T-helper 17 cell (primary cell): ENCODE results near the gene BCL2. TPM values are rescaled to one million over a fixed set of nuclear protein-coding genes. Genes with fewer than 3 reads are reported as not detected.
"Not testable (repeated sequence)": the region's sequence is repeated elsewhere in the genome, so short reads cannot be mapped to it uniquely, and the experiment has no call there.

ENCODE experiments used
- ATAC-seq: fragments of 150-1000 bp; cut with Tn5 transposase; 2 replicates; pipeline ENCODE4 v1.10.0; 2021; ENCODE audit warnings: mild to moderate bottlenecking, moderate library complexity
- DNase-seq, 3 donors: peaks; one replicate each; pipeline versions ENCODE4 v3.0.0 to v3.0.0-alpha.2; 2020 to 2021
- H3K9me3 ChIP-seq: one replicate; pipeline ENCODE4 v1.7.0; 2013; ENCODE audit warnings: low read length, mild to moderate bottlenecking; ENCODE audit not compliant: control insufficient read depth, poor library complexity, severe bottlenecking
- H3K27ac Mint-ChIP-seq: one replicate; pipeline ENCODE4 v1.8.0; 2022; ENCODE audit warnings: mild to moderate bottlenecking, moderate library complexity, mixed read lengths
- H3K27me3 Mint-ChIP-seq: one replicate; pipeline ENCODE4 v1.8.0; 2022; ENCODE audit warnings: mixed read lengths
- H3K36me3 Mint-ChIP-seq: one replicate; pipeline ENCODE4 v1.8.0; 2022; ENCODE audit warnings: low read depth, mixed read lengths
- H3K4me1 Mint-ChIP-seq: one replicate; pipeline ENCODE4 v1.8.0; 2022; ENCODE audit warnings: mild to moderate bottlenecking, mixed read lengths
- H3K4me3 Mint-ChIP-seq: one replicate; pipeline ENCODE4 v1.8.0; 2022; ENCODE audit warnings: mild to moderate bottlenecking, moderate library complexity, mixed read lengths
- total RNA-seq, 4 donors: library from RNA in 2 of 4; stranded (reverse) in 2 of 4; gene quantifications; one replicate each; pipeline ENCODE4 v1.2.3 and lab custom pipeline; 2022 to 2026

BCL2 gene
- total RNA-seq, 2 donors from 2014 or later = 134 to 136 TPM

DNA sequence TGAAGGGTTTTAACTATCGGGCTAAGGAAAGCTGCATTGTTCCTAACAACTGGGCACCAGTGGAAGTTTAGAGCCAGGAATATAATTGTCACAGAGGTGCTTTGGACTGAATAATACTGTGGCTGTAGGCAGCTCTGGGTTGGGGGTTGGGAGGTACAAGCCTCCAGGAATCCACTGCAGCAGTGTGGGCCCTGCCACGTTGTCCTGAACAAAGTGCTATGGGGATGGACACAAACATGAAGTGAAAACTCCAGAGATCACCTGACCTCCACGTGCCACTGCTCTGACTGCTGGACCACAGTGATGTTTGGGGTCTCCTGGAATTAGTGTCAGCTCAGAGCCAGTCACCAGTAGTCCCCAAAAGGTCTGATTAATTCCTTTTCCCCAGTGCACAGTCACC lies 110.9 kb downstream of the BCL2 start:
- peak overlapping the region; percentile 88 for H3K4me3 Mint-ChIP-seq
- peaks cover 76% of the 10 kb centered on the region for H3K4me1 Mint-ChIP-seq

GRCh38 chr18:63207835-63208234 lies 111.7 kb downstream of the BCL2 start:
- peaks cover 71% of the 10 kb centered on the region for H3K4me1 Mint-ChIP-seq
- H3K4me3 Mint-ChIP-seq = peak overlapping the region; percentile 88
- peak overlapping the region; percentile 99 for H3K27ac Mint-ChIP-seq
- H3K9me3 ChIP-seq = no peaks in the 10 kb centered on the region
- no peak for ATAC-seq
- H3K27me3 Mint-ChIP-seq = no peaks in the 10 kb centered on the region
- H3K36me3 Mint-ChIP-seq = peaks cover 21% of the 10 kb centered on the region
- DNase-seq = no peak

More for the DNA sequence above, 110.9 kb downstream of the BCL2 start:
- no peaks in the 10 kb centered on the region for H3K27me3 Mint-ChIP-seq
- ATAC-seq (no peak), DNase-seq (no peak)
- no peaks in the 10 kb centered on the region for H3K9me3 ChIP-seq
- peaks cover 22% of the 10 kb centered on the region for H3K36me3 Mint-ChIP-seq
- peak overlapping the region; percentile 99 for H3K27ac Mint-ChIP-seq

- Mint-ChIP-seq H3K27ac (peak overlapping the region; percentile 99), H3K4me1 (peaks cover 74% of the 10 kb centered on the region), H3K36me3 (peaks cover 21% of the 10 kb centered on the region), H3K4me3 (peak overlapping the region; percentile 88), H3K27me3 (no peaks in the 10 kb centered on the region)
- H3K9me3 ChIP-seq = no peaks in the 10 kb centered on the region
- ATAC-seq (peak; percentile 50), DNase-seq (no peak)
Measured at GRCh38 chr18:63207143-63207790, 112.3 kb downstream of the BCL2 start.

GRCh38 chr18:63206433-63207142 lies 113.0 kb downstream of the BCL2 start:
- Mint-ChIP-seq H3K36me3 (peaks cover 21% of the 10 kb centered on the region), H3K4me3 (peak overlapping the region; percentile 88), H3K4me1 (peaks cover 71% of the 10 kb centered on the region), H3K27me3 (no peaks in the 10 kb centered on the region), H3K27ac (peak overlapping the region; percentile 99)
- ATAC-seq (peak; percentile 18), DNase-seq (no peak)
- H3K9me3 ChIP-seq = no peaks in the 10 kb centered on the region

DNA sequence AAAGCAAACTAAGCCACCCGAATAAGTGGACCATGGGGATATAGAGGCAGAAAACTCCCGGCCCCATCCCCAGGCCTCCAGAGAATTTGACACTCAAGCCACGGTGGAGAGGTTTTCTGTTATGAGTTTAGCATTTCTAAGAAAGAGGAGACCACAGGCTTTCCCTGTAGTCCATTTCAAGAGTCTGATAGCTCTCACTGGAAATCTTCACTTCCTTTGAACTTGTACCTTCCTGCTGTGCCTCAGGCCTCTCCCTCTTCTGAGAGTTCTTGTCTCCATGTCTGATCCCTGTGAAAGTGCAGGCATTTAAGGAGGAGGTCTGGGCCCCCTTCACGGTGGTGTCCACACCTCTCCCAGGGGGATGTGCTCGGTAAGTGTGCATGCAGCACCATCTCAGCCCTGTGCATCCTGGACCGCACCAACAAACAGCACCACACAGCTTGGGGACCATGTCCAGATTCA lies 113.7 kb downstream of the BCL2 start:
- peaks cover 66% of the 10 kb centered on the region for H3K4me1 Mint-ChIP-seq
- ATAC-seq (peak; percentile 29), DNase-seq (no peak)
- peak overlapping the region; percentile 88 for H3K4me3 Mint-ChIP-seq
- H3K27ac Mint-ChIP-seq = peak overlapping the region; percentile 99
- H3K36me3 Mint-ChIP-seq = peaks cover 21% of the 10 kb centered on the region
- H3K27me3 Mint-ChIP-seq = no peaks in the 10 kb centered on the region
- H3K9me3 ChIP-seq = no peaks in the 10 kb centered on the region

GRCh38 chr18:63203497-63203896 lies 116.1 kb downstream of the BCL2 start:
- no peak for ATAC-seq

DNA sequence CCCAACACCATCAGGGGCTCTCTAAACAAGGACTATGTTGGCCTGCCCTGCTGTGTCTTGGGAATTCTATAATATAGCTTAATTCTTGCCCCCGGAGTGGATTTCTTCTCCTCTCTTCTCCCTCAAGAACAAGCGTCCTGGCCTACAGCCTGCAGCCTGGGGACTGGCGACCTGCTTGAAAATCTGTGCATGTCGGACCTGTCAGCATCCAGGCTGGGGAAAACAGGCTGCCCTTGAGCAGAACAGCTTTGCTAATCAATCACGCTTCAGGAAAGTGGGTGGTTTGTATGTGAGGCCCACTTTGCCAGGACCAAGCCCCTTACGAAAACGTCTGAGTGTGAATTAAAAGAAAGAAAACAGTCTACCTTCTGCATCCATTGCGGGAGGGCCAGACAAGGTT lies 116.7 kb downstream of the BCL2 start:
- Mint-ChIP-seq H3K36me3 (peaks cover 10% of the 10 kb centered on the region), H3K27me3 (no peaks in the 10 kb centered on the region), H3K27ac (peak overlapping the region; percentile 99), H3K4me3 (peak overlapping the region; percentile 25), H3K4me1 (peaks cover 43% of the 10 kb centered on the region)
- no peaks in the 10 kb centered on the region for H3K9me3 ChIP-seq
- ATAC-seq = no peak
- DNase-seq = no peak

More at GRCh38 chr18:63203497-63203896, 116.1 kb downstream of the BCL2 start:
- H3K27me3 Mint-ChIP-seq = no peaks in the 10 kb centered on the region
- no peak for DNase-seq
- H3K27ac Mint-ChIP-seq = peak overlapping the region; percentile 99
- H3K4me3 Mint-ChIP-seq = no peak overlapping the region
- H3K9me3 ChIP-seq = no peaks in the 10 kb centered on the region
- peaks cover 50% of the 10 kb centered on the region for H3K4me1 Mint-ChIP-seq
- H3K36me3 Mint-ChIP-seq = peaks cover 10% of the 10 kb centered on the region

DNA sequence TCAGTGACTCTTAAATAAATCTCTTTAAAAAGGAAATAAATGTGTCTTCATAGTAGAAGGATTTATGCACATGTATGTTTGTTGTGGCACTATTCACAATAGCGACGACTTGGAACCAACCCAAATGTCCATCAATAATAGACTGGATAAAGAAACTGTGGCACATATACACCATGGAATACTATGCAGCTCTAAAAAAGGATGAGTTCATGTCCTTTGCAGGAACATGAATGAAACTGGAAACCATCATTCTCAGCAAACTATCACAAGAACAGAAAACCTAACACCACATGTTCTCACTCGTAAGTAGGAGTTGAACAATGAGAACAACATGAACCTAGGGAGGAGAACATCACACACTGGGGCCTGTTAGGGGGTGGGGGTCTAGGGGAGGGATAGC lies 118.1 kb downstream of the BCL2 start:
- H3K27ac Mint-ChIP-seq, H3K4me3 Mint-ChIP-seq, DNase-seq, H3K27me3 Mint-ChIP-seq, H3K36me3 Mint-ChIP-seq, H3K9me3 ChIP-seq, ATAC-seq: not testable (repeated sequence)
- peaks cover 37% of the 10 kb centered on the region for H3K4me1 Mint-ChIP-seq

- ATAC-seq (peak; percentile 77), DNase-seq (no peak)
- no peaks in the 10 kb centered on the region for H3K36me3 Mint-ChIP-seq
- no peaks in the 10 kb centered on the region for H3K9me3 ChIP-seq
- no peak overlapping the region for H3K4me3 Mint-ChIP-seq
- H3K27me3 Mint-ChIP-seq = no peaks in the 10 kb centered on the region
- H3K4me1 Mint-ChIP-seq = peaks cover 22% of the 10 kb centered on the region
- no peak overlapping the region for H3K27ac Mint-ChIP-seq
Measured at GRCh38 chr18:63199743-63200241, 119.8 kb downstream of the BCL2 start.

- no peak overlapping the region for H3K4me3 Mint-ChIP-seq
- peaks cover 16% of the 10 kb centered on the region for H3K4me1 Mint-ChIP-seq
- DNase-seq (no peak), ATAC-seq (no peak)
- no peak overlapping the region for H3K27ac Mint-ChIP-seq
- H3K9me3 ChIP-seq = no peaks in the 10 kb centered on the region
- no peaks in the 10 kb centered on the region for H3K36me3 Mint-ChIP-seq
- no peaks in the 10 kb centered on the region for H3K27me3 Mint-ChIP-seq
Measured at GRCh38 chr18:63198868-63199742, 120.5 kb downstream of the BCL2 start.

DNA sequence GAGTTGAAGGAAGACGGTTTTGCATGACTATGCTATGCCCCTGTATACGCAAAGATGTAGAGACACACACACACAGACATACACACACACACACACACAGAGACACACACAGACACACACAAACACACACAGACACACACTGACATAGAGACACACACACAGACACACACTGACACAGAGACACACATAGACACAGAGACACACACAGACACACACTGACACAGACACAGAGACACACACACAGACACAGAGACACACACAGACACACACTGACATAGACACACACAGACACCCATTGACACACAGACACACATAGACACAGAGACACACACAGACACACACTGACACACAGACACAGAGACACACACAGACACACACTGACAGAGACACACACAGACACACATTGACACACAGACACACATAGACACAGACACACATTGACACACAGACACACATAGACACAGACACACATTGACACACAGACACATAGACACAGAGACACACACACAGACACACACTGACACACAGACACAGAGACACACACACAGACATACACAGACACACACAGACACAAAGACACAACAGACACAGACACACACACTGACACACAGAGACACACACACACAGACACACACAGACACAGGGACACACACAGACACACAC lies 121.3 kb downstream of the BCL2 start:
- no peak for DNase-seq
- no peak overlapping the region for H3K27ac Mint-ChIP-seq
- no peaks in the 10 kb centered on the region for H3K9me3 ChIP-seq
- ATAC-seq = no peak
- peaks cover 18% of the 10 kb centered on the region for H3K4me1 Mint-ChIP-seq
- no peak overlapping the region for H3K4me3 Mint-ChIP-seq
- H3K27me3 Mint-ChIP-seq = no peaks in the 10 kb centered on the region
- no peaks in the 10 kb centered on the region for H3K36me3 Mint-ChIP-seq

GRCh38 chr18:63197246-63197869 lies 122.2 kb downstream of the BCL2 start:
- Mint-ChIP-seq H3K4me3 (no peak overlapping the region), H3K4me1 (peaks cover 21% of the 10 kb centered on the region), H3K27me3 (no peaks in the 10 kb centered on the region), H3K36me3 (no peaks in the 10 kb centered on the region), H3K27ac (no peak overlapping the region)
- DNase-seq = no peak
- ATAC-seq = peak; percentile 35
- H3K9me3 ChIP-seq = no peaks in the 10 kb centered on the region
